OCI-LY3 (cell line): ENCODE data around the gene ANKH.

Experiments
- CTCF ChIP-seq: fragments of 200-600, 300-600 bp; sonication (generic); IDR thresholded peaks from 2 replicates; pipeline ENCODE4 v1.5.1; 2014; ENCODE audit warnings: antibody characterized with exemption, low read length, low read depth
- EZH2phosphoT487 ChIP-seq: fragments of 200-600 bp; shearing (Covaris generic); IDR thresholded peaks from 2 replicates; pipeline ENCODE4 v1.6.1; 2018; ENCODE audit warnings: antibody characterized with exemption, mixed run types, low read depth

DNA sequence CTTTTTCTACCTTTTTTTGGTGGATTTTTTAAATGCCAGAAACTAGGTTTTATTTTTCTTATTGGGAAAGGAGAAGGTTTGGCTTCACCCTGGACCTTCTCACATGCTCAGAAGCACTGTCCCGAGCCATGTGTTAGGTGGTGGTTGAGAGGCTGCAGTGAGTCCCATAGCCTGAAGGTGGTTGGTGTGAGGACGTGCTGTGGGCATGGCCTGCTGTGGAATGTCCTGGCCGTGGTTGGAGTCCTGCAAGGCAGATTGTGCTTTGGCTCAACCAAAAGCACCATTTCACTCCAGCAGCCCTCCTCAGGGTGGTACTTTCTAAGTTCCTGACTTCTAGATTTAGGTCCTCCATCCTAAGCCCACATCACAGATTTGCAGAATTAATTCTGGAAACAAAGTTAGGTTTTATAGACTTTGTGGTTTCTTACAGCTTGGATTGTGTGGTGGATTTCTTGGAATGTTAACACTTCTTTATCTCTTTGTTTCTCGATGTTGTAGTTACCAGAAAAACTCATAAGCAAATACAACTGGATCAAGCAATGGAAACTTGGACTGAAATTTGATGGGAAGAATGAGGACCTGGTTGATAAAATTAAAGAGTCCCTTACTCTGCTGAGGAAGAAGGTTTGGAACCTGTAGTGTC lies 184.4 kb downstream of the ANKH start:
- no peak for TF ChIP-seq CTCF
- TF ChIP-seq EZH2phosphoT487: no peak
